OCI-LY3 (cell line): ENCODE results near the gene BTBD9.

ENCODE experiments used
- H2AFZ ChIP-seq: fragments of 200-600, 300-600 bp; shearing (Covaris generic); 2 replicates; pipeline ENCODE4 v1.6.0; 2014; ENCODE audit warnings: antibody characterized with exemption, low read depth, low read length
- H3K27ac ChIP-seq: fragments of 200-600, 300-600 bp; sonication (generic); 2 replicates; pipeline ENCODE4 v1.5.1; 2014; ENCODE audit warnings: mild to moderate bottlenecking, low read length, moderate library complexity, mixed read lengths
- H3K27me3 ChIP-seq: fragments of 200-600, 300-600 bp; sonication (generic); 2 replicates; pipeline ENCODE4 v1.6.1; 2014; ENCODE audit warnings: low read depth, low read length, mixed read lengths
- H3K36me3 ChIP-seq: fragments of 200-600, 300-600 bp; sonication (generic); replicated peaks from 2 replicates; pipeline ENCODE3; 2014; ENCODE audit warnings: low read depth, low read length, mixed read lengths
- H3K4me1 ChIP-seq: fragments of 300-600, 200-600 bp; sonication (generic); 2 replicates; pipeline ENCODE4 v1.6.1; 2014; ENCODE audit warnings: low read length, mixed read lengths
- H3K4me2 ChIP-seq: fragments of 200-600, 300-600 bp; sonication (generic); 2 replicates; pipeline ENCODE4 v1.6.1; 2014; ENCODE audit warnings: low read length, mixed read lengths
- H3K4me3 ChIP-seq: fragments of 300-600, 200-600 bp; sonication (generic); 2 replicates; pipeline ENCODE4 v1.5.1; 2014; ENCODE audit warnings: antibody characterized with exemption, mild to moderate bottlenecking, low read length, moderate library complexity
- H3K79me2 ChIP-seq: fragments of 300-600, 200-600 bp; shearing (Covaris generic); 2 replicates; pipeline ENCODE4 v1.6.1; 2014; ENCODE audit warnings: mild to moderate bottlenecking, low read length, mixed read lengths
- H3K9ac ChIP-seq: fragments of 300-600, 200-600 bp; shearing (Covaris generic); 2 replicates; pipeline ENCODE4 v1.6.0; 2014; ENCODE audit warnings: mild to moderate bottlenecking, low read length, moderate library complexity
- H3K9me3 ChIP-seq: fragments of 200-600, 300-600 bp; shearing (Covaris generic); 2 replicates; pipeline ENCODE4 v1.6.1; 2014; ENCODE audit warnings: low read length, mixed read lengths; ENCODE audit not compliant: insufficient read depth
- H4K20me1 ChIP-seq: fragments of 200-600, 300-600 bp; sonication (generic); 2 replicates; pipeline ENCODE4 v1.6.1; 2016; ENCODE audit warnings: low read length, mixed read lengths; ENCODE audit not compliant: insufficient read depth
- EZH2phosphoT487 ChIP-seq: fragments of 200-600 bp; shearing (Covaris generic); IDR thresholded peaks from 2 replicates; pipeline ENCODE4 v1.6.1; 2018; ENCODE audit warnings: antibody characterized with exemption, mixed run types, low read depth
- TF ChIP-seq, protein P1 (sequence below): fragments of 200-600, 300-600 bp; sonication (generic); IDR thresholded peaks from 2 replicates; pipeline ENCODE4 v1.5.1; 2014; ENCODE audit warnings: antibody characterized with exemption, low read length, low read depth

The BTBD9 gene

DNA sequence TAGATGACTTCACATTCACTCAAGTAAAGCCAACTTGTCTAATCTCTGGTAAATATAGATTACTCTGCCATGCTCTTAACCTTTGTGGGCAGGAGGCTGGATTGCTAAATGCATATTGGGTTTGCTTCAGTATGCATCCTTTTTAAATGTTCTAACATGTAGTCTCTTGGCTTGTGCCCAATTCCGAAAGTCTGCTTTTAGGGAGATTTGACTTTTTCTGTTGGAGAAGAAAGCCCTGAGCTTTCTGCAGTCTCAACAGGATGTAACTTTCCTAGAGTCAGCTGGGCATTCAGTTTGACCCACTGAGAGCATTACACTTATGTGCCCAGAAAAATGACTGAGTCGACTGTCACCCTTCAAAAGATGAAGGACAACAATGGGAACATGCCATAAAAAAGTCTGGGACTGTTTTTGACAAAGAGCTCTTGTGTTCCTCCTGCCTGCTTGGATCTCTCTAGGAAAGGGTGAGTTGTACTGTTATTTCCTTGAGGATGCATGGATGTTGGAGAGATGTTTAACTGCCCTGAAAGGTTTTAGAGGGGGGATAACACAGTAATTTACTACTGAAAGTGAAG lies 520.9 kb downstream of the BTBD9 start:
- H2AFZ ChIP-seq, result no peak overlapping the region
- H3K27ac ChIP-seq, result no peak overlapping the region
- no peak for TF ChIP-seq EZH2phosphoT487
- TF ChIP-seq, protein P1, sequence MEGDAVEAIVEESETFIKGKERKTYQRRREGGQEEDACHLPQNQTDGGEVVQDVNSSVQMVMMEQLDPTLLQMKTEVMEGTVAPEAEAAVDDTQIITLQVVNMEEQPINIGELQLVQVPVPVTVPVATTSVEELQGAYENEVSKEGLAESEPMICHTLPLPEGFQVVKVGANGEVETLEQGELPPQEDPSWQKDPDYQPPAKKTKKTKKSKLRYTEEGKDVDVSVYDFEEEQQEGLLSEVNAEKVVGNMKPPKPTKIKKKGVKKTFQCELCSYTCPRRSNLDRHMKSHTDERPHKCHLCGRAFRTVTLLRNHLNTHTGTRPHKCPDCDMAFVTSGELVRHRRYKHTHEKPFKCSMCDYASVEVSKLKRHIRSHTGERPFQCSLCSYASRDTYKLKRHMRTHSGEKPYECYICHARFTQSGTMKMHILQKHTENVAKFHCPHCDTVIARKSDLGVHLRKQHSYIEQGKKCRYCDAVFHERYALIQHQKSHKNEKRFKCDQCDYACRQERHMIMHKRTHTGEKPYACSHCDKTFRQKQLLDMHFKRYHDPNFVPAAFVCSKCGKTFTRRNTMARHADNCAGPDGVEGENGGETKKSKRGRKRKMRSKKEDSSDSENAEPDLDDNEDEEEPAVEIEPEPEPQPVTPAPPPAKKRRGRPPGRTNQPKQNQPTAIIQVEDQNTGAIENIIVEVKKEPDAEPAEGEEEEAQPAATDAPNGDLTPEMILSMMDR, result no peak
- H3K4me1 ChIP-seq, result peaks cover 10% of the 10 kb centered on the region
- H3K9ac ChIP-seq, result no peak overlapping the region
- peaks cover 11% of the 10 kb centered on the region for H3K36me3 ChIP-seq
- no peaks in the 10 kb centered on the region for H3K9me3 ChIP-seq
- no peak overlapping the region for H3K4me2 ChIP-seq
- H3K4me3 ChIP-seq, result no peak overlapping the region
- H3K27me3 ChIP-seq, result no peaks in the 10 kb centered on the region
- H3K79me2 ChIP-seq, result no peaks in the 10 kb centered on the region
- H4K20me1 ChIP-seq, result peaks cover 10% of the 10 kb centered on the region
